ENCODE data around the gene MRPS27.

- no peak for TF ChIP-seq POLR2A (IDR thresholded peaks at IDR 0.05; ENCODE audit: low read length)
- TF ChIP-seq GATA1 (IDR thresholded peaks at IDR 0.05; ENCODE audit: low read depth, low read length), result no peak
Measured at GRCh38 chr5:72355706-72356299, 35.8 kb upstream of the MRPS27 start.
